ENCODE data around the gene CERS6.

DNA sequence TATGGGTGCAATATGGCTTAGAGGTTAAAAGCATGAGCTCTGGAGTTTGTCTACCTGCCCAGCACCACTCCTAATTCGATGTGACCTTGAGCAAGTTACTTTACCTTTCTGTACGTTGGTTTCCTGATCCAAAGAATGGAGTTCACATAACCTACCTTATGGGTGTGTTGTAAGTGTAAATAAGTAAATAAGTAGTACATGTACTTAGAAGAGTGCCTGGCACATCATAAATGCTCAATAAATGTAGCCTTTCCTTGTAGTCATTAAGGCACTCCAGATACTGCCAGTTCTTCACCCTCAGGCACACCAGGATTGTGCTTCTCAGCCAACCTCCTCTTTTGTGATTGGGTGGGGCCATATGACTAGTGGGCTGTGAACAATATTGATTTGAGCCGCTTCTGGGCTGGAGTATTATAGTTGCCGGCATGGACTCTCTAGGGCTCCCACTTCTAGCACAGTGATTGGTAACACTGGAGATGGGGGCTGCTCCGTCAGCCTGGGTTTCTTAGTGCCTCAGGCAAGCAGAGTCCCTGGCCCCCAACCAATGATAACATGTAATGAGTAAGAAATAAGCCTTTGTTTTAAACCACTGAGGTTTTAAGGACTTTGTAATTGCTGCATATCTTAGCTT, 244.7 kb downstream of the CERS6 start:
- TF ChIP-seq, protein P1, sequence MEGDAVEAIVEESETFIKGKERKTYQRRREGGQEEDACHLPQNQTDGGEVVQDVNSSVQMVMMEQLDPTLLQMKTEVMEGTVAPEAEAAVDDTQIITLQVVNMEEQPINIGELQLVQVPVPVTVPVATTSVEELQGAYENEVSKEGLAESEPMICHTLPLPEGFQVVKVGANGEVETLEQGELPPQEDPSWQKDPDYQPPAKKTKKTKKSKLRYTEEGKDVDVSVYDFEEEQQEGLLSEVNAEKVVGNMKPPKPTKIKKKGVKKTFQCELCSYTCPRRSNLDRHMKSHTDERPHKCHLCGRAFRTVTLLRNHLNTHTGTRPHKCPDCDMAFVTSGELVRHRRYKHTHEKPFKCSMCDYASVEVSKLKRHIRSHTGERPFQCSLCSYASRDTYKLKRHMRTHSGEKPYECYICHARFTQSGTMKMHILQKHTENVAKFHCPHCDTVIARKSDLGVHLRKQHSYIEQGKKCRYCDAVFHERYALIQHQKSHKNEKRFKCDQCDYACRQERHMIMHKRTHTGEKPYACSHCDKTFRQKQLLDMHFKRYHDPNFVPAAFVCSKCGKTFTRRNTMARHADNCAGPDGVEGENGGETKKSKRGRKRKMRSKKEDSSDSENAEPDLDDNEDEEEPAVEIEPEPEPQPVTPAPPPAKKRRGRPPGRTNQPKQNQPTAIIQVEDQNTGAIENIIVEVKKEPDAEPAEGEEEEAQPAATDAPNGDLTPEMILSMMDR (IDR thresholded peaks at IDR 0.05; ENCODE audit: poor library complexity, severe bottlenecking): no peak
- TF ChIP-seq, protein P2, sequence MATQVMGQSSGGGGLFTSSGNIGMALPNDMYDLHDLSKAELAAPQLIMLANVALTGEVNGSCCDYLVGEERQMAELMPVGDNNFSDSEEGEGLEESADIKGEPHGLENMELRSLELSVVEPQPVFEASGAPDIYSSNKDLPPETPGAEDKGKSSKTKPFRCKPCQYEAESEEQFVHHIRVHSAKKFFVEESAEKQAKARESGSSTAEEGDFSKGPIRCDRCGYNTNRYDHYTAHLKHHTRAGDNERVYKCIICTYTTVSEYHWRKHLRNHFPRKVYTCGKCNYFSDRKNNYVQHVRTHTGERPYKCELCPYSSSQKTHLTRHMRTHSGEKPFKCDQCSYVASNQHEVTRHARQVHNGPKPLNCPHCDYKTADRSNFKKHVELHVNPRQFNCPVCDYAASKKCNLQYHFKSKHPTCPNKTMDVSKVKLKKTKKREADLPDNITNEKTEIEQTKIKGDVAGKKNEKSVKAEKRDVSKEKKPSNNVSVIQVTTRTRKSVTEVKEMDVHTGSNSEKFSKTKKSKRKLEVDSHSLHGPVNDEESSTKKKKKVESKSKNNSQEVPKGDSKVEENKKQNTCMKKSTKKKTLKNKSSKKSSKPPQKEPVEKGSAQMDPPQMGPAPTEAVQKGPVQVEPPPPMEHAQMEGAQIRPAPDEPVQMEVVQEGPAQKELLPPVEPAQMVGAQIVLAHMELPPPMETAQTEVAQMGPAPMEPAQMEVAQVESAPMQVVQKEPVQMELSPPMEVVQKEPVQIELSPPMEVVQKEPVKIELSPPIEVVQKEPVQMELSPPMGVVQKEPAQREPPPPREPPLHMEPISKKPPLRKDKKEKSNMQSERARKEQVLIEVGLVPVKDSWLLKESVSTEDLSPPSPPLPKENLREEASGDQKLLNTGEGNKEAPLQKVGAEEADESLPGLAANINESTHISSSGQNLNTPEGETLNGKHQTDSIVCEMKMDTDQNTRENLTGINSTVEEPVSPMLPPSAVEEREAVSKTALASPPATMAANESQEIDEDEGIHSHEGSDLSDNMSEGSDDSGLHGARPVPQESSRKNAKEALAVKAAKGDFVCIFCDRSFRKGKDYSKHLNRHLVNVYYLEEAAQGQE (IDR thresholded peaks at IDR 0.05; ENCODE audit: borderline replicate concordance): no peak
- TF ChIP-seq POLR2AphosphoS5 (IDR thresholded peaks at IDR 0.05) (no peak), EZH2 (IDR thresholded peaks at IDR 0.05; ENCODE audit: borderline replicate concordance, insufficient read depth, low read length, poor library complexity, severe bottlenecking) (no peak), MXI1 (conservative IDR thresholded peaks at IDR 0.05; ENCODE audit: poor library complexity, severe bottlenecking) (no peak)
